H1 (cell line): ENCODE data around the gene HTRA2. TPM values are rescaled to one million over a fixed set of nuclear protein-coding genes. Genes with fewer than 3 reads are reported as not detected.

Experiments used
- SUZ12 ChIP-seq: fragments of 200-600 bp; sonication (generic); IDR thresholded peaks from 2 replicates; pipeline ENCODE4 v1.6.1; 2012; ENCODE audit warnings: mild to moderate bottlenecking, inconsistent platforms, low read length, moderate library complexity, mixed read lengths
- TEAD4 ChIP-seq: IDR thresholded peaks from 2 replicates; pipeline ENCODE4 v1.6.1; 2012; ENCODE audit warnings: low read depth, low read length, inconsistent platforms, mixed read lengths
- polyA plus RNA-seq, 7 experiments: library from polyadenylated mRNA; depleted of rRNA in 3 of 7; stranded (reverse) in 5 of 7; unstranded in 2 of 7; fragments of >200 nt in 5 of 7; fragments of 200-250 nt in 2 of 7; gene quantifications; 1 replicate in 5 of 7; 2 replicates in 1 of 7; 4 replicates in 1 of 7; pipeline versions ENCODE4 v1.2.1 to v1.2.3, GENCODE V29; 2011 to 2013; ENCODE audit warnings: missing spikeins in 2 of 7, mixed read lengths in 2 of 7
- total RNA-seq: library from RNA; stranded (reverse); fragmentation: NEBNext Ultra II Directional; extraction: Animal tissue kit (Norgen Biotek cat#: 25700); gene quantifications from 2 replicates; pipeline ENCODE4 v1.2.1, GENCODE V29; 2021
- TF ChIP-seq, protein P1 (sequence below): fragments of 300-600 bp; sonication (generic); IDR thresholded peaks from 2 replicates; pipeline ENCODE4 v1.7.1; 2012; ENCODE audit warnings: low read length, moderate library complexity, mild to moderate bottlenecking, inconsistent platforms; ENCODE audit not compliant: insufficient replicate concordance
- TF ChIP-seq, protein P2 (sequence below): IDR thresholded peaks from 2 replicates; pipeline ENCODE4 v1.6.1; 2012; ENCODE audit warnings: inconsistent platforms
- TF ChIP-seq, protein P3 (sequence below): IDR thresholded peaks from 2 replicates; pipeline ENCODE4 v1.6.1; 2012; ENCODE audit warnings: low read length, inconsistent platforms
- TF ChIP-seq, protein P4 (sequence below): IDR thresholded peaks from 2 replicates; pipeline ENCODE4 v1.6.1; 2011; ENCODE audit warnings: low read length, improper control_type of control experiment

HTRA2 gene
- total and polyA plus RNA-seq, 2 of the 8 experiments (the other 6 are each of a cell fraction or from before 2014, with no cell fraction given), result 21.6 to 37.6 TPM

GRCh38 chr2:74481961-74482800 is 47.6 kb upstream of the HTRA2 start (continued):
- TF ChIP-seq, protein P1, sequence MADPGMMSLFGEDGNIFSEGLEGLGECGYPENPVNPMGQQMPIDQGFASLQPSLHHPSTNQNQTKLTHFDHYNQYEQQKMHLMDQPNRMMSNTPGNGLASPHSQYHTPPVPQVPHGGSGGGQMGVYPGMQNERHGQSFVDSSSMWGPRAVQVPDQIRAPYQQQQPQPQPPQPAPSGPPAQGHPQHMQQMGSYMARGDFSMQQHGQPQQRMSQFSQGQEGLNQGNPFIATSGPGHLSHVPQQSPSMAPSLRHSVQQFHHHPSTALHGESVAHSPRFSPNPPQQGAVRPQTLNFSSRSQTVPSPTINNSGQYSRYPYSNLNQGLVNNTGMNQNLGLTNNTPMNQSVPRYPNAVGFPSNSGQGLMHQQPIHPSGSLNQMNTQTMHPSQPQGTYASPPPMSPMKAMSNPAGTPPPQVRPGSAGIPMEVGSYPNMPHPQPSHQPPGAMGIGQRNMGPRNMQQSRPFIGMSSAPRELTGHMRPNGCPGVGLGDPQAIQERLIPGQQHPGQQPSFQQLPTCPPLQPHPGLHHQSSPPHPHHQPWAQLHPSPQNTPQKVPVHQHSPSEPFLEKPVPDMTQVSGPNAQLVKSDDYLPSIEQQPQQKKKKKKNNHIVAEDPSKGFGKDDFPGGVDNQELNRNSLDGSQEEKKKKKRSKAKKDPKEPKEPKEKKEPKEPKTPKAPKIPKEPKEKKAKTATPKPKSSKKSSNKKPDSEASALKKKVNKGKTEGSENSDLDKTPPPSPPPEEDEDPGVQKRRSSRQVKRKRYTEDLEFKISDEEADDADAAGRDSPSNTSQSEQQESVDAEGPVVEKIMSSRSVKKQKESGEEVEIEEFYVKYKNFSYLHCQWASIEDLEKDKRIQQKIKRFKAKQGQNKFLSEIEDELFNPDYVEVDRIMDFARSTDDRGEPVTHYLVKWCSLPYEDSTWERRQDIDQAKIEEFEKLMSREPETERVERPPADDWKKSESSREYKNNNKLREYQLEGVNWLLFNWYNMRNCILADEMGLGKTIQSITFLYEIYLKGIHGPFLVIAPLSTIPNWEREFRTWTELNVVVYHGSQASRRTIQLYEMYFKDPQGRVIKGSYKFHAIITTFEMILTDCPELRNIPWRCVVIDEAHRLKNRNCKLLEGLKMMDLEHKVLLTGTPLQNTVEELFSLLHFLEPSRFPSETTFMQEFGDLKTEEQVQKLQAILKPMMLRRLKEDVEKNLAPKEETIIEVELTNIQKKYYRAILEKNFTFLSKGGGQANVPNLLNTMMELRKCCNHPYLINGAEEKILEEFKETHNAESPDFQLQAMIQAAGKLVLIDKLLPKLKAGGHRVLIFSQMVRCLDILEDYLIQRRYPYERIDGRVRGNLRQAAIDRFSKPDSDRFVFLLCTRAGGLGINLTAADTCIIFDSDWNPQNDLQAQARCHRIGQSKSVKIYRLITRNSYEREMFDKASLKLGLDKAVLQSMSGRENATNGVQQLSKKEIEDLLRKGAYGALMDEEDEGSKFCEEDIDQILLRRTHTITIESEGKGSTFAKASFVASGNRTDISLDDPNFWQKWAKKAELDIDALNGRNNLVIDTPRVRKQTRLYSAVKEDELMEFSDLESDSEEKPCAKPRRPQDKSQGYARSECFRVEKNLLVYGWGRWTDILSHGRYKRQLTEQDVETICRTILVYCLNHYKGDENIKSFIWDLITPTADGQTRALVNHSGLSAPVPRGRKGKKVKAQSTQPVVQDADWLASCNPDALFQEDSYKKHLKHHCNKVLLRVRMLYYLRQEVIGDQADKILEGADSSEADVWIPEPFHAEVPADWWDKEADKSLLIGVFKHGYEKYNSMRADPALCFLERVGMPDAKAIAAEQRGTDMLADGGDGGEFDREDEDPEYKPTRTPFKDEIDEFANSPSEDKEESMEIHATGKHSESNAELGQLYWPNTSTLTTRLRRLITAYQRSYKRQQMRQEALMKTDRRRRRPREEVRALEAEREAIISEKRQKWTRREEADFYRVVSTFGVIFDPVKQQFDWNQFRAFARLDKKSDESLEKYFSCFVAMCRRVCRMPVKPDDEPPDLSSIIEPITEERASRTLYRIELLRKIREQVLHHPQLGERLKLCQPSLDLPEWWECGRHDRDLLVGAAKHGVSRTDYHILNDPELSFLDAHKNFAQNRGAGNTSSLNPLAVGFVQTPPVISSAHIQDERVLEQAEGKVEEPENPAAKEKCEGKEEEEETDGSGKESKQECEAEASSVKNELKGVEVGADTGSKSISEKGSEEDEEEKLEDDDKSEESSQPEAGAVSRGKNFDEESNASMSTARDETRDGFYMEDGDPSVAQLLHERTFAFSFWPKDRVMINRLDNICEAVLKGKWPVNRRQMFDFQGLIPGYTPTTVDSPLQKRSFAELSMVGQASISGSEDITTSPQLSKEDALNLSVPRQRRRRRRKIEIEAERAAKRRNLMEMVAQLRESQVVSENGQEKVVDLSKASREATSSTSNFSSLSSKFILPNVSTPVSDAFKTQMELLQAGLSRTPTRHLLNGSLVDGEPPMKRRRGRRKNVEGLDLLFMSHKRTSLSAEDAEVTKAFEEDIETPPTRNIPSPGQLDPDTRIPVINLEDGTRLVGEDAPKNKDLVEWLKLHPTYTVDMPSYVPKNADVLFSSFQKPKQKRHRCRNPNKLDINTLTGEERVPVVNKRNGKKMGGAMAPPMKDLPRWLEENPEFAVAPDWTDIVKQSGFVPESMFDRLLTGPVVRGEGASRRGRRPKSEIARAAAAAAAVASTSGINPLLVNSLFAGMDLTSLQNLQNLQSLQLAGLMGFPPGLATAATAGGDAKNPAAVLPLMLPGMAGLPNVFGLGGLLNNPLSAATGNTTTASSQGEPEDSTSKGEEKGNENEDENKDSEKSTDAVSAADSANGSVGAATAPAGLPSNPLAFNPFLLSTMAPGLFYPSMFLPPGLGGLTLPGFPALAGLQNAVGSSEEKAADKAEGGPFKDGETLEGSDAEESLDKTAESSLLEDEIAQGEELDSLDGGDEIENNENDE, result no peak
- TF ChIP-seq, protein P2, sequence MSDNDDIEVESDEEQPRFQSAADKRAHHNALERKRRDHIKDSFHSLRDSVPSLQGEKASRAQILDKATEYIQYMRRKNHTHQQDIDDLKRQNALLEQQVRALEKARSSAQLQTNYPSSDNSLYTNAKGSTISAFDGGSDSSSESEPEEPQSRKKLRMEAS, result peak; percentile 8; the same call in 1 of the 2 replicates
- TF ChIP-seq, protein P3, sequence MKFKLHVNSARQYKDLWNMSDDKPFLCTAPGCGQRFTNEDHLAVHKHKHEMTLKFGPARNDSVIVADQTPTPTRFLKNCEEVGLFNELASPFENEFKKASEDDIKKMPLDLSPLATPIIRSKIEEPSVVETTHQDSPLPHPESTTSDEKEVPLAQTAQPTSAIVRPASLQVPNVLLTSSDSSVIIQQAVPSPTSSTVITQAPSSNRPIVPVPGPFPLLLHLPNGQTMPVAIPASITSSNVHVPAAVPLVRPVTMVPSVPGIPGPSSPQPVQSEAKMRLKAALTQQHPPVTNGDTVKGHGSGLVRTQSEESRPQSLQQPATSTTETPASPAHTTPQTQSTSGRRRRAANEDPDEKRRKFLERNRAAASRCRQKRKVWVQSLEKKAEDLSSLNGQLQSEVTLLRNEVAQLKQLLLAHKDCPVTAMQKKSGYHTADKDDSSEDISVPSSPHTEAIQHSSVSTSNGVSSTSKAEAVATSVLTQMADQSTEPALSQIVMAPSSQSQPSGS, result no peak
- no peak for TF ChIP-seq TEAD4
- TF ChIP-seq, protein P4, sequence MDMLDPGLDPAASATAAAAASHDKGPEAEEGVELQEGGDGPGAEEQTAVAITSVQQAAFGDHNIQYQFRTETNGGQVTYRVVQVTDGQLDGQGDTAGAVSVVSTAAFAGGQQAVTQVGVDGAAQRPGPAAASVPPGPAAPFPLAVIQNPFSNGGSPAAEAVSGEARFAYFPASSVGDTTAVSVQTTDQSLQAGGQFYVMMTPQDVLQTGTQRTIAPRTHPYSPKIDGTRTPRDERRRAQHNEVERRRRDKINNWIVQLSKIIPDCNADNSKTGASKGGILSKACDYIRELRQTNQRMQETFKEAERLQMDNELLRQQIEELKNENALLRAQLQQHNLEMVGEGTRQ, result no peak
- TF ChIP-seq SUZ12, result no peak
